Fibroblast of the conjunctiva (primary cell): ENCODE data around the gene OR5K1.

Experiments used
- DNase-seq: peaks from one replicate; pipeline ENCODE4 v3.0.0-alpha.2; 2010; ENCODE audit warnings: low read depth

The OR5K1 gene

GRCh38 chr3:98514948-98515347, 51.9 kb downstream of the OR5K1 start:
- DNase-seq: no peak

GRCh38 chr3:98518816-98519215, 55.8 kb downstream of the OR5K1 start:
- DNase-seq: no peak

- DNase-seq: no peak
These were observed 56.4 kb downstream of the OR5K1 start for GRCh38 chr3:98519351-98519750.

- peak; percentile 17 for DNase-seq
These were observed 59.0 kb downstream of the OR5K1 start for GRCh38 chr3:98521897-98522543.
